ENCODE measurements around the gene MAPK11.

- TF ChIP-seq CTCF (IDR thresholded peaks at IDR 0.05), result no peak
- TF ChIP-seq EZH2 (IDR thresholded peaks at IDR 0.05), result no peak
Observed at GRCh38 chr22:50297510-50298265, 27.5 kb upstream of the MAPK11 start.
